ENCODE measurements around the gene UBXN11.
A peak's percentile ranks its signal among the peaks of the same experiment; 100 is the strongest.
"Not testable (repeated sequence)": the region's sequence is repeated elsewhere in the genome, so short reads cannot be mapped to it uniquely, and the experiment has no call there.

UBXN11 gene

DNA sequence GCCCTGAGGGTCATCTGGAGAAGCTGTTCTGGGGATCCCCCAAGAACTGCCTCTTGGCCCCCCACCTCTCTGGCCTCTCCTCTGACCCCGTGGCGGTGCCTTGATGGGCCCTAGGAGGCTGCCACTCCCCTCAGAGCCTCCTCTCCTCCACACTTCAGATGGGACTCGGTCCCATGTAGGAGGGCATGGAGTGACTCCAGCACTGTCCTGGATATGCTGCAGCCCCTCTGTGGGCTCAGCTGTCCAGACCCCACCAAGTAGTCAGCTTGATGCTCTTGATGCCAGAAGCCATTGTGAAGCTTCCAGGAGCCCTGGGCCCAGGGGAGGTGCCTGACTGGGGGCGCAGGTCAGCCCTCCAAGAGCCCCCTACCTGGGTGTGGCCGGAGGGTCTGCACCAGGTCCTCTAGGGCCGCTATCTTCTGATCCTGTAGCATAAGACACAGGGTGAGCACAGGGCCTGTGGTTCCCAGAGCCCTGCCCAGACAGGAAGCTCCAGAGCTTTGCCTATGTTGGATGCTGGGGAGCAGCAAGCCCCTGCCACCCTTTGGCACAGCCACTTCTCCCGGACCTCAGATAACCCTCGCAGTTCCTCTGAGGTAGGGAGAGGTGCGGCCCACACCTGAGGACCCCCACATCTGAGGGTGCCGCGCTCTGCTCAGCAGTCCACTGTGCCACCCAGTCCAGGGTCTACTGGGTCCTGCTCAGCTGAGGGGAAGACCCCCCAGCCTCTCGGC, 9.2 kb downstream of the UBXN11 start:
- TF ChIP-seq TAF1 (IDR thresholded peaks at IDR 0.05; ENCODE audit: borderline replicate concordance, low read depth, low read length) (no peak), POLR2A (IDR thresholded peaks at IDR 0.05; ENCODE audit: low read depth, low read length) (no peak), POLR2AphosphoS5 (IDR thresholded peaks at IDR 0.05; ENCODE audit: low read depth, low read length) (no peak)
- DNase-seq (ENCODE audit: insufficient read length): no peak
- FAIRE-seq: no peak

DNA sequence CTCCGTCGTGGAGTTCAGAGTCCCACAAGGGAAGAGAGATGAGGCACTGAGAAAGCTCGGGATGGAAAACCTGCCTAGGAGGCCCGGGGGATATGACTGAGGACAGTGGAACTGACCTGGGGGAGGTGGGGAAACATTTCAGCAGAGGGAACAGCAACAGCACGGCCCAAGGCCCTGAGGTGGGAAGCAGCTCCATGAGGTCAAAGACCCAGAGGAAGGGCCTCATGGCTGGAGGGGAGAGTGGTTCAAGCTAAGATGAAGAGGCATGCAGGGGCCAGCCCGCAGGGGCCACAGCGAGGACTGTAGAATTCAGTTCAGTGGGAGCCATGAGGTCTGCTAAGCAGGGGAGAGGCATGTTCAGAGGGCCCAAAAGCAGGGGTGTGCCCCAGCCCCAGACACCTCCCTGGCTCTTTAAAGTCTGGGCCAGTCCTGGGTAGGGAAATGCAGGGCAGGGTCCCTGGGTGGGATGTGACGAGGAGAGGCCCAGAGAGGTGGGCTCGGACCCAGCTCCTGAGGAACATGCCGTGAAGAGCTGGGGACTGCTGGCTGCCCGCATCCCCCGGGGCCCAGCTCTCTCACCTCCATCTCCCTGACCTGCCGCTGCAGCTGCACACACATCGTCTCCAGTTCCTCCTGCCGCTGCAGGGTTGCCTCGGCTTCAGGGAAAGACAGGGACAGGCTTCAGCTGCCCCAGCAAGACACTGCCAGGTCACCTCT, 9.9 kb downstream of the UBXN11 start:
- no peak for FAIRE-seq
- TF ChIP-seq POLR2A (IDR thresholded peaks at IDR 0.05; ENCODE audit: low read depth, low read length) (no peak), TAF1 (IDR thresholded peaks at IDR 0.05; ENCODE audit: borderline replicate concordance, low read depth, low read length) (no peak), POLR2AphosphoS5 (IDR thresholded peaks at IDR 0.05; ENCODE audit: low read depth, low read length) (no peak)
- DNase-seq (ENCODE audit: insufficient read length): no peak

DNA sequence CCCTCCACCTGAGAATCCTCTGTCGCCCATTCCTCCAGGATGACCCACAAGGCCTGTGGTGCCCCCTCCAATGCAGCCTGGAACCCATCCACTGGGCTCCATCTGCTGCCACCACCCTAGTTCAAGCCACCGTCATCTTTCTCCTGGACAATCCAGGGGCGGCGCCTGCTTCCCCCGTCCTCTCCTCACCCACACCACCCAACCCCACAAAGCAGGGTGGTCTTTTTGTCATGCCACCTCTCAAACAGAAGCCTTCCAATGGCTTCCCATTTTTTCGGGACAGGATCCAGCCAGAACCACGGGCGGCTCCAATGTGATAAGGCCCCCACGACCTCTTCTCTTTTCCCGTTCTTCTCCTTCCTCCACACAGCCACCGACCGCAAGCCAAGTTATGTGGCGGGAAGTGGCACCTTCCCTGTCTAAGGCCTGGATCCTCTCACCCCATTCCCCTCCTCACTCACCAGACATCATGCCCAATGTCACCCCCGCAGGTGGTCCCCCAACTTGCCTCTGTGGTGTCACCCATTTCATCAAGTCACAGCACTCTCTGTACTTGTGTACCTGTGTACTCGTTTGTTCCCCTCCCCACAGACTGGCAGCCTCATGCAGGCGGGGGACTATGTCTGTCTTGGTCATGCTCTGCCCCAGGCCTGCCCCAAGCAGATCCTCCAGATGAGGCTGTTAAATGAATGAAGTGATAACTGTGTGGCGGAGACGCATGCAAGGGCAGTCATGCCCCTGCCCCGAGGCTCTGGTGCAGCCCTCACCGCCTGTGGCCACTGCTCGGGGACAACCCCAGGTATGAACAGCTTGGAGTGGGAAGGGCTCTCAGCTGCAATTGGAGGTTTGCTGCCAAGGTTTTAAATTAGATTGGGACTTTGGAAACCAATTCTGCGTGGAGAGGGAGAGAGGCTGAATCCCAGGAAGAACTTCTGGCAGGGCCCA, 11.0 kb downstream of the UBXN11 start:
- TF ChIP-seq POLR2AphosphoS5 (IDR thresholded peaks at IDR 0.05; ENCODE audit: low read depth, low read length) (no peak), POLR2A (IDR thresholded peaks at IDR 0.05; ENCODE audit: low read depth, low read length) (no peak), TAF1 (IDR thresholded peaks at IDR 0.05; ENCODE audit: borderline replicate concordance, low read depth, low read length) (no peak)
- no peak for DNase-seq (ENCODE audit: insufficient read length)
- FAIRE-seq: no peak

DNA sequence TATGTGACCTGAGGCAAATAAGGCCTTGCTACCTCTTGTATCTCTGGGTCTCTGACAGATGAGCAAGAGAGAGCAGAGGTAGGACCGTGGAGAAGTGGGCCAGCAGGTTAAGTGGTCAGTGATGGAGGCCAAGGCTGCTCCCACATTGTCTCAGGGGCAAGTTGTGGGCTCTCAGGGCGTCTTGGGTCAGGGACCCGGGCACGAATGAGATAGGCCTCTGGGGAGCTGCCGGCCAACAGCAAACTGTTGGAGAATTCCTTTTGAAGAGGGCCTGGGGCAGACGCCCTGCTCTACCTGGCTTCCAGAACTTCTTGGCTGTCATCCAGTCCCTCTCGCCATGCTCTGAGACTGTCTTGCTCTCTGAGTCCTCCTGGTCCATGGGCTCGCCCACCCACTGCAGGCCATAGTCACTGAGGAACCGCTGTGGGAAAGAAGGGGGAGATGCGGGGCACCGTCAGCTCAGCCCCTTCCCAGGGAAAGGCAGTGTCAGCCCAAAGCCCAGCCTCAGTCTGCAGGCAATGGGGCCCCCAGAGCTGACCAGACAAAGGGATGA, 12.4 kb downstream of the UBXN11 start:
- TF ChIP-seq POLR2A (IDR thresholded peaks at IDR 0.05; ENCODE audit: low read depth, low read length) (no peak), TAF1 (IDR thresholded peaks at IDR 0.05; ENCODE audit: borderline replicate concordance, low read depth, low read length) (no peak), POLR2AphosphoS5 (IDR thresholded peaks at IDR 0.05; ENCODE audit: low read depth, low read length) (no peak)
- no peak for FAIRE-seq
- DNase-seq (ENCODE audit: insufficient read length): no peak

DNA sequence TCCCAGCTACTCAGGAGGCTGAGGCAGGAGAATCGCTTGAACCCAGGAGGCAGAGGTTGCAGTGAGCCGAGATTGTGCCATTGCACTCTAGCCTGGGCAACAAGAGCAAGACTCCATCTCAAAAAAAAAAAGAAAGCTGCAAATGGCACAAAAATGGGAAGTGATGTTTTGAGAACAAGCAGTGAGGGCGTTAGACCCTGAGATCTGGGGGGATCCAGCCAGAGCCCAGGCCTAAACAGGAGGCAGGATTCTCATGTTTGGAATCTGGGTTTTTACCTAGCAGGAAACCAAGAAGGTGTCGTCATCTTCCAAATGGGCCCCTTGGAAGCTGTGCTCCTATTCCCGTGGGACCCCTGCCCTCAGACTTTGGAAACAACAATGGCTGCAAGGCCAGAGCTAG, 13.7 kb downstream of the UBXN11 start:
- not testable (repeated sequence) for FAIRE-seq; DNase-seq (ENCODE audit: insufficient read length)

DNA sequence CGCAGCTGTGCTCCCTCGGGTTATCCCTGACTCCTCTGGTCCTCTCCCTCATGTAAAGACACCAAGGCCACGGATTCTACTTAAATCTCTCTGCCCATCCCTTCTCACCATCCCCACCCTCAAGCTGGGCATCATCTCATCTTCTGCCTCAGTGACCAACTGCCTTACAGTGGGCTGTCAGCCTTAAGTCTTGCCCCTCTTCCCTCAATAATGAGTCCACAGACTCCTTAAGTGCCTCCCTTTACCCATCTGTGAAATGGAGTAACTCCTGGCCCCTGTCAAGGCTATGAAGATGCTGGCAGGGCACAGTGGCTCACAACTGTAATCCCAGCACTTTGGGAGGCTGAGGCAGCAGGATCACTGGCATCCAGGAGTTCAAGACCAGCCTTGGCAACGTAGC, 14.5 kb downstream of the UBXN11 start:
- TF ChIP-seq POLR2A (IDR thresholded peaks at IDR 0.05; ENCODE audit: low read depth, low read length) (no peak), TAF1 (IDR thresholded peaks at IDR 0.05; ENCODE audit: borderline replicate concordance, low read depth, low read length) (no peak), POLR2AphosphoS5 (IDR thresholded peaks at IDR 0.05; ENCODE audit: low read depth, low read length) (no peak)
- no peak for FAIRE-seq
- DNase-seq (ENCODE audit: insufficient read length): no peak

DNA sequence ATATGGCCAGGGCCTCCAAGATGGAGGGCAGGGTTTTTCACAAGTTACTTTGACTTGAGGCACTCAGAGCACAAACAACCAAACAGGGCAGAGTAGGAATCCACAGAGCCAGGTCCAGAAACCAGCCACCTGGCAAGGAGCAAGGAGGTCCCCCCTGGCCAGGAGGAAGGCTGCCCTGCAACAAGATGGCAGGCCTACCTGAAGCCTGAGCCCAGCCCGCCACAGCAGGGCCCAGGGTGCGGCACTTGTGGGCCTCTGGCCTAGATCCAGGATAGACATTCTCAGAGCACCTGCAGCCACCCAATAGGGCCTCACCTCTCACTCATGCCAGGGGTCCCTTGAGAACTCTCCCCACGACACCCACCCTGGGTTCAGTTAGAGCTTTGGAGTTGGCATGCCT, 15.0 kb downstream of the UBXN11 start:
- FAIRE-seq (no peak), DNase-seq (ENCODE audit: insufficient read length) (no peak)
- TF ChIP-seq TAF1 (IDR thresholded peaks at IDR 0.05; ENCODE audit: borderline replicate concordance, low read depth, low read length) (no peak), POLR2A (IDR thresholded peaks at IDR 0.05; ENCODE audit: low read depth, low read length) (no peak), POLR2AphosphoS5 (IDR thresholded peaks at IDR 0.05; ENCODE audit: low read depth, low read length) (no peak)

DNA sequence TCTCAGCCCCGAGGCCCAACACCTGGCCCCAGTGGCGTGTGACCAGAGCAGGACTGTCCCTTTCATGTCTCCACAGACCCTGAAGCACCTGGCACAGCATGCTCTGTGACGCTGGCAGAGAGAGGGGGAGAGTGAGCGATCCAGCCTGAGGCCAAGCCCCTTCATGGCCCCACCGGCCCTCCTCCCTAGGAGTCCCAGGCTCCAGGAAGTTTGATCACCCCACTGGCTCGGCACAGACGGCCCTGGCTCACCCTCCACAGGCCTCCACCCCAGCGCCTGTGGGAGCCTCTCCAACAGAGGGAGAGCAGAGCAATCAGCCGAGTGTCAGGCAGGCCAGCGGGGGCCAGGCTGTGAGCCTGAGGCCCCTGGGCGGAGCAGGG, 15.6 kb downstream of the UBXN11 start:
- DNase-seq (ENCODE audit: insufficient read length) (no peak), FAIRE-seq (no peak)
- TF ChIP-seq POLR2A (IDR thresholded peaks at IDR 0.05; ENCODE audit: low read depth, low read length): no peak
- TF ChIP-seq TAF1 (IDR thresholded peaks at IDR 0.05; ENCODE audit: borderline replicate concordance, low read depth, low read length): no peak
- TF ChIP-seq POLR2AphosphoS5 (IDR thresholded peaks at IDR 0.05; ENCODE audit: low read depth, low read length): no peak

DNA sequence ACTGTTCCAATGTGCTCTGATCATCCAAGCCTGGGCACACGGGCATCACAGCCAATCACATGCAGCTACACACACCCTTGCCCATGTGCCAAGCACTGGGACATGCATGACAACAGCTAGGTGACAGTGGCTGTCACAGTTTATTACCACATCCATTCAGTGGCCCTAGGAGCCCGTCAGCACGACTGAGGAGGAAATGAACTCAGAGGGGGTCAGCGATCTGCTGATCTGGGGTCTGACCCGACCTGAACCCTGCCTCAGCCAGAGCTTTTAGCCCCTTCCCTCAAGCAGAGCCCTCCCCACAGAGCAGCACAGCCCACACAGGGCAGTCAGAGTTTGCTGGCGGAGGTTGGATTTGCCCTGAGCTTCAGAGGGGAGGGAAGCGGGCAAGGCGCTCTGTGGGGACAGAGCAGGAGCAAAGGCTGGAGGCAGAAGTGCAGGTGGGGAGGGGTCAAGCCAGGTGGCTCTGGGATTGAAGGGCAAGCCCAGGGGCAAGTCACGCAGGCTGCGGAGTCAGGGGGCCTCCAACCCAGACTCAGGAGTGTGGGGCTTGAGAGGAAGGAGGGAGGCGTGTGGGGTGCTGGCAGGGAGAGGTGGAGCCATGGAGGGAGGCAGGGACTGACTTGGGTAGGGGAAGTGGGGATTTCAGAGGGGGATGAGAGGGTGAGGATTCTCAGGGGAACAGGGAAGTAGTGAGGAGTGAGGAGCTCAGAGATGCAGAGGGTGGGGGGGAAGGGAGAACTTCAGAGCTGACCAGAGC, 16.1 kb downstream of the UBXN11 start:
- FAIRE-seq (no peak), DNase-seq (ENCODE audit: insufficient read length) (no peak)
- TF ChIP-seq POLR2AphosphoS5 (IDR thresholded peaks at IDR 0.05; ENCODE audit: low read depth, low read length) (no peak), TAF1 (IDR thresholded peaks at IDR 0.05; ENCODE audit: borderline replicate concordance, low read depth, low read length) (no peak), POLR2A (IDR thresholded peaks at IDR 0.05; ENCODE audit: low read depth, low read length) (no peak)

DNA sequence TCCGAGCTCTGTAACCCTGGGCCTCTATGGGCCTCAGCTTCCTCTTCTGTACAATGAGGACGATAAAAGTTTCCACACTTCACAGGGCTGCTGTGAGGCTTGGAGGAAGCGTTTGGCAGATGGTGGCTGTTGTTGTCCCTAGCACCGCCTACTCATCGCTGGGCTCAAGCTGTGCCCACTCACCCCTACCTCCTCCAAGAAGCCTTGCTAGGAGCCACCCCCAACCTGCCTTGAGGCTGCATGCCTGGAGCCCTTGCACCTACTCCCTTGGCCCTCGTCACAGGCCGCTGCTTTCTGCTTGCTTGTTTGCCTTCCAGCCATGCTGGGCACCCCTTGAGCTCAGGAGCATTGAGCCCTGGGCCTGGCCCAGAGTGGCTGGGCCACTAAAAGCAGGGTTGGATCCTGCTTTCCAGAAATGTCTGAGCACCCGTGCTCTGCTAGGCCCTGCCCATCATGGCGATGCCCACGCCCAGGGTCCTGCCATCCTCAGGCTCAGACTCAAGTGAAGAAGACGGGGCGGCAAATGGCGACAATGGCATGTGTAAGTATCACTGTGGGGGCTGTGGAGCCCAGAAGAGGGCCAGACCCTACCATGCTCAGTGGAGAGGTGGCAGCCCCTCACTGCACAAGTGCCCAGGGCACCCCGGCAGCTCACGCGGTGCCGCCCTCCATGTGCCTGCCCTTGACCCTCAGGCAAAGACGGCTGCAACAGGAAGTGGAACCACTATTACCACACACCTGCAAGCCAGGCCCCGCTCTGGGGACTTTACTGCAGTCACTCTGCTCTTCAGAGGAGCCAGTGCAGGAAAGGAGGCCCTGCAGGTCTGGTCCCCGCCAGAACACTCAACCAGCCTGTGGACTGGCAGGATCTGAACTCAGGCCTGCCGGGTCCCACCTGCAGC, 17.0 kb downstream of the UBXN11 start:
- peak; percentile 57; the same call in 1 of the 2 replicates for TF ChIP-seq POLR2A (IDR thresholded peaks at IDR 0.05; ENCODE audit: low read depth, low read length)
- TF ChIP-seq TAF1 (IDR thresholded peaks at IDR 0.05; ENCODE audit: borderline replicate concordance, low read depth, low read length): peak; percentile 13; the same call in 1 of the 2 replicates
- TF ChIP-seq POLR2AphosphoS5 (IDR thresholded peaks at IDR 0.05; ENCODE audit: low read depth, low read length): peak; percentile 25; the same call in 1 of the 2 replicates
- FAIRE-seq (peak; percentile 87), DNase-seq (ENCODE audit: insufficient read length) (peak; percentile 85)

Measured in GM12892 (cell line).